Activated CD4-positive, alpha-beta T cell treated with anti-CD3 and anti-CD28 coated beads, Interleukin-2, amount 10 ng/mL, durations not matched to agents 7 days and 5 days (primary cell): Measurements from ENCODE around the gene RAB42. TPM values are rescaled to one million over a fixed set of nuclear protein-coding genes. Genes with fewer than 3 reads are reported as not detected.
"Not testable (repeated sequence)": the region's sequence is repeated elsewhere in the genome, so short reads cannot be mapped to it uniquely, and the experiment has no call there.

Experiments
- CTCF ChIA-PET: fragments of 350-600 bp; sonication (Branson Sonifier 250); formaldehyde crosslinking; loops from one replicate; lab custom pipeline; 2021; ENCODE audit warnings: antibody characterized with exemption; lab: Charles Lee
- POLR2A ChIA-PET: fragments of 350-600 bp; sonication (Branson Sonifier 250); formaldehyde crosslinking; loops from one replicate; lab custom pipeline; 2021; ENCODE audit warnings: antibody characterized with exemption; lab: Charles Lee
- DNase-seq: peaks from one replicate; pipeline ENCODE4 v3.0.0-alpha.2; 2020
- H3K27ac Mint-ChIP-seq: one replicate; pipeline ENCODE4 v1.8.0; 2021; ENCODE audit warnings: mild to moderate bottlenecking, moderate library complexity, mixed read lengths
- H3K27me3 Mint-ChIP-seq: one replicate; pipeline ENCODE4 v1.8.0; 2021; ENCODE audit warnings: mixed read lengths
- H3K36me3 Mint-ChIP-seq: one replicate; pipeline ENCODE4 v1.8.0; 2021; ENCODE audit warnings: low read depth, mixed read lengths
- H3K4me1 Mint-ChIP-seq: one replicate; pipeline ENCODE4 v1.8.0; 2021; ENCODE audit warnings: mixed read lengths
- H3K4me3 Mint-ChIP-seq: one replicate; pipeline ENCODE4 v1.8.0; 2021; ENCODE audit warnings: mild to moderate bottlenecking, moderate library complexity, mixed read lengths
- H3K9me3 Mint-ChIP-seq: one replicate; pipeline ENCODE4 v1.8.0; 2021; ENCODE audit warnings: mixed read lengths
- total RNA-seq, 2 experiments: library from RNA; stranded (reverse); gene quantifications; one replicate each; pipeline ENCODE4 v1.2.3, GENCODE V29; 2021

The RAB42 gene
- total RNA-seq, 2 experiments from 2014 or later = not detected

GRCh38 chr1:28573564-28573963 lies 18.5 kb upstream of the RAB42 start:
- peaks cover 34% of the 10 kb centered on the region for H3K36me3 Mint-ChIP-seq
- H3K4me1 Mint-ChIP-seq = peaks cover 9% of the 10 kb centered on the region
- H3K4me3 Mint-ChIP-seq = no peak overlapping the region
- CTCF ChIA-PET = interaction anchor here (0.7 kb wide), 1 partner anchor 19 kb away, joined by 3 read pairs; the partner anchor contains the start of gene RAB42
- H3K9me3 Mint-ChIP-seq = no peaks in the 10 kb centered on the region
- POLR2A ChIA-PET = no interaction called here
- H3K27me3 Mint-ChIP-seq = no peaks in the 10 kb centered on the region
- H3K27ac Mint-ChIP-seq = no peak overlapping the region
- DNase-seq = no peak

- Mint-ChIP-seq H3K36me3 (peaks cover 50% of the 10 kb centered on the region), H3K27me3 (no peaks in the 10 kb centered on the region), H3K9me3 (no peaks in the 10 kb centered on the region), H3K4me3 (no peak overlapping the region), H3K4me1 (peaks cover 29% of the 10 kb centered on the region), H3K27ac (peak overlapping the region; percentile 3)
- no peak for DNase-seq
- CTCF ChIA-PET = interaction anchor here (1.0 to 1.6 kb wide), 5 partner anchors 13 to 159 kb away, joined by 3 to 4 read pairs (median 3); partner anchors contain the start of gene YTHDF2
- POLR2A ChIA-PET = no interaction called here
Observed at GRCh38 chr1:28577052-28577678, 14.9 kb upstream of the RAB42 start.

GRCh38 chr1:28577738-28578536 lies 14.1 kb upstream of the RAB42 start:
- H3K4me3 Mint-ChIP-seq = no peak overlapping the region
- ChIA-PET CTCF (interaction anchor here (1.2 to 1.9 kb wide), 6 partner anchors 8 to 159 kb away, joined by 3 to 6 read pairs (median 4); partner anchors contain the start of gene YTHDF2), POLR2A (no interaction called here)
- H3K27me3 Mint-ChIP-seq = no peaks in the 10 kb centered on the region
- H3K36me3 Mint-ChIP-seq = peaks cover 50% of the 10 kb centered on the region
- H3K4me1 Mint-ChIP-seq = peaks cover 31% of the 10 kb centered on the region
- H3K27ac Mint-ChIP-seq = peak overlapping the region; percentile 58
- DNase-seq = no peak
- no peaks in the 10 kb centered on the region for H3K9me3 Mint-ChIP-seq

GRCh38 chr1:28578696-28579218 lies 13.3 kb upstream of the RAB42 start:
- Mint-ChIP-seq H3K4me1 (peaks cover 34% of the 10 kb centered on the region), H3K36me3 (peaks cover 50% of the 10 kb centered on the region), H3K27me3 (no peaks in the 10 kb centered on the region), H3K9me3 (no peaks in the 10 kb centered on the region), H3K27ac (peak overlapping the region; percentile 58), H3K4me3 (no peak overlapping the region)
- no peak for DNase-seq
- POLR2A ChIA-PET = no interaction called here
- CTCF ChIA-PET = interaction anchor here (1.0 to 2.1 kb wide), 4 partner anchors 9 to 158 kb away, joined by 3 to 8 read pairs (median 6); partner anchors contain the start of genes TRNAU1AP and YTHDF2

GRCh38 chr1:28579401-28579800 lies 12.7 kb upstream of the RAB42 start:
- peaks cover 50% of the 10 kb centered on the region for H3K36me3 Mint-ChIP-seq
- POLR2A ChIA-PET = interaction anchor here (0.7 to 0.8 kb wide), 2 partner anchors 13 to 61 kb away, joined by 4 read pairs; no protein-coding TSS in a partner anchor
- CTCF ChIA-PET = interaction anchor here (0.6 to 2.2 kb wide), 8 partner anchors 10 to 277 kb away, joined by 3 to 8 read pairs (median 5); partner anchors contain the start of genes TRNAU1AP and YTHDF2
- no peaks in the 10 kb centered on the region for H3K9me3 Mint-ChIP-seq
- peak overlapping the region; percentile 93 for H3K27ac Mint-ChIP-seq
- DNase-seq = no peak
- H3K4me1 Mint-ChIP-seq = peaks cover 35% of the 10 kb centered on the region
- no peaks in the 10 kb centered on the region for H3K27me3 Mint-ChIP-seq
- peak overlapping the region; percentile 84 for H3K4me3 Mint-ChIP-seq

GRCh38 chr1:28580722-28581530 lies 11.1 kb upstream of the RAB42 start:
- peaks cover 42% of the 10 kb centered on the region for H3K36me3 Mint-ChIP-seq
- DNase-seq = peak; percentile 65
- H3K27ac Mint-ChIP-seq = peak overlapping the region; percentile 93
- H3K4me3 Mint-ChIP-seq = peak overlapping the region; percentile 84
- POLR2A ChIA-PET = interaction anchor here (0.6 to 2.4 kb wide), 13 partner anchors 12 to 332 kb away, joined by 3 to 22 read pairs (median 4); partner anchors contain the start of genes RAB42, RCC1, RNU11 and TAF12
- H3K27me3 Mint-ChIP-seq = no peaks in the 10 kb centered on the region
- CTCF ChIA-PET = interaction anchor here (0.6 to 2.4 kb wide), 20 partner anchors 8 to 1471 kb away, joined by 3 to 12 read pairs (median 4); partner anchors contain the start of genes RAB42, TRNAU1AP and YTHDF2
- H3K9me3 Mint-ChIP-seq = no peaks in the 10 kb centered on the region
- peaks cover 35% of the 10 kb centered on the region for H3K4me1 Mint-ChIP-seq

- CTCF ChIA-PET = interaction anchor here (0.5 to 2.4 kb wide), 16 partner anchors 9 to 295 kb away, joined by 3 to 12 read pairs (median 4); partner anchors contain the start of genes RAB42, TRNAU1AP and YTHDF2
- Mint-ChIP-seq H3K27ac (peak overlapping the region; percentile 93), H3K9me3 (no peaks in the 10 kb centered on the region), H3K36me3 (peaks cover 42% of the 10 kb centered on the region), H3K4me1 (peaks cover 35% of the 10 kb centered on the region), H3K4me3 (peak overlapping the region; percentile 84), H3K27me3 (no peaks in the 10 kb centered on the region)
- POLR2A ChIA-PET = interaction anchor here (0.6 to 2.4 kb wide), 14 partner anchors 11 to 333 kb away, joined by 3 to 22 read pairs (median 4); partner anchors contain the start of genes RAB42, RCC1, RNU11 and TAF12
- DNase-seq = peak; percentile 94
Observed at GRCh38 chr1:28581531-28582247, 10.4 kb upstream of the RAB42 start.

- H3K4me1 Mint-ChIP-seq = peaks cover 35% of the 10 kb centered on the region
- POLR2A ChIA-PET = interaction anchor here (0.7 to 2.4 kb wide), 10 partner anchors 10 to 334 kb away, joined by 3 to 22 read pairs (median 4); partner anchors contain the start of genes RAB42, RCC1, RNU11 and TAF12
Observed at GRCh38 chr1:28582248-28582615, 9.8 kb upstream of the RAB42 start.

GRCh38 chr1:28586585-28587391 lies 5.3 kb upstream of the RAB42 start:
- H3K36me3 Mint-ChIP-seq, POLR2A ChIA-PET, H3K27ac Mint-ChIP-seq, H3K27me3 Mint-ChIP-seq, H3K9me3 Mint-ChIP-seq, DNase-seq, H3K4me3 Mint-ChIP-seq: not testable (repeated sequence)
- H3K4me1 Mint-ChIP-seq = peaks cover 10% of the 10 kb centered on the region
- CTCF ChIA-PET = interaction anchor here (0.7 to 1.4 kb wide), 2 partner anchors 15 to 52 kb away, joined by 3 read pairs; no protein-coding TSS in a partner anchor

More at GRCh38 chr1:28582248-28582615, 9.8 kb upstream of the RAB42 start:
- Mint-ChIP-seq H3K9me3 (no peaks in the 10 kb centered on the region), H3K27me3 (no peaks in the 10 kb centered on the region), H3K4me3 (peak overlapping the region; percentile 84), H3K27ac (peak overlapping the region; percentile 93), H3K36me3 (peaks cover 39% of the 10 kb centered on the region)
- CTCF ChIA-PET = interaction anchor here (0.5 to 2.4 kb wide), 16 partner anchors 8 to 334 kb away, joined by 3 to 12 read pairs (median 4); partner anchors contain the start of genes RAB42, TRNAU1AP and YTHDF2
- no peak for DNase-seq

- POLR2A ChIA-PET = interaction anchor here (1.4 kb wide), 1 partner anchor 11 kb away, joined by 4 read pairs; no protein-coding TSS in a partner anchor
- Mint-ChIP-seq H3K9me3 (no peaks in the 10 kb centered on the region), H3K27ac (peak overlapping the region; percentile 62), H3K4me3 (peak overlapping the region; percentile 72), H3K36me3 (peaks cover 2% of the 10 kb centered on the region), H3K4me1 (peaks cover 8% of the 10 kb centered on the region), H3K27me3 (peaks cover 6% of the 10 kb centered on the region)
- DNase-seq = no peak
- CTCF ChIA-PET = interaction anchor here (0.6 to 0.8 kb wide), 4 partner anchors 10 to 19 kb away, joined by 3 to 4 read pairs (median 3); no protein-coding TSS in a partner anchor
Observed at GRCh38 chr1:28592321-28593071, 431 bp downstream of the RAB42 start.
